Measurements from ENCODE around the gene RHOG. TPM values are rescaled to one million over a fixed set of nuclear protein-coding genes. Genes with fewer than 3 reads are reported as not detected.

Gene RHOG
- total RNA-seq (ENCODE audit: unreplicated experiment) = 6.6 TPM
- long read RNA-seq, transcript RHOG-201 (2 exons, 1,319 nt) = major isoform, 5 of 5 reads
- long read RNA-seq, partial matches to known transcripts = 0 of 5 reads
- long read RNA-seq, other reads (novel, unspliced or antisense) = 0 of 5 reads

DNA sequence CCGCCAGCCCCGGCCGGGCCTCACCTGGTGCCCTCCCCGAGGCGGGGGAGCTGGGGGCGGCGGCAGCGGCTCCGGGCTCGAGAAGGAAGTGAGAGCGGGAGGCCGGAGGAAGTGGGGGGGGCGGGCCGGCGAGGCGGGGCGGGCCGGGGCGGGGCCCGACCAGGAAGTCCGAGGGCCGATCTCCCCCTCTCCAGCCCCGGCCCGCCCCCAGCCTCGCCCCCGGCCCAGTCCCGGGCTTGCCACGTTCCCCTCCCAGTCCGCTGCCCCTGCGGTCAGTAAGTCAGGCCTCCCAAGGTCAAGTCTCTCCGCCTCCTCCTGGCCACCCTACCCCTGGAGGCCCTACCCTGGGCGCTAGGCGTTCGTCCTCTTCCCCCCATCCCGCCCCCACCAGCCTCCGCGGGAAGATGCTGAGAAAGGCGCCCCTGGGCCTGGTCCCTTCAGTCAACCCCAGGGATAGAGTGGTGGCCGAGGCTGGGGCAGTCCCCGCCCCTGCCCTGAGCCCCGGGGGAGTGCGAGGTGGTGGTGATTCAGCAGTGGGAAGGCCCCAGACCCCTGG is at the start of gene RHOG:
Gene RHOG, minus strand, starts transcription at position 90 of the 556 bp plus-strand sequence. CDS start 12,821 bp downstream, outside the sequence.
- TF ChIP-seq, protein P1, sequence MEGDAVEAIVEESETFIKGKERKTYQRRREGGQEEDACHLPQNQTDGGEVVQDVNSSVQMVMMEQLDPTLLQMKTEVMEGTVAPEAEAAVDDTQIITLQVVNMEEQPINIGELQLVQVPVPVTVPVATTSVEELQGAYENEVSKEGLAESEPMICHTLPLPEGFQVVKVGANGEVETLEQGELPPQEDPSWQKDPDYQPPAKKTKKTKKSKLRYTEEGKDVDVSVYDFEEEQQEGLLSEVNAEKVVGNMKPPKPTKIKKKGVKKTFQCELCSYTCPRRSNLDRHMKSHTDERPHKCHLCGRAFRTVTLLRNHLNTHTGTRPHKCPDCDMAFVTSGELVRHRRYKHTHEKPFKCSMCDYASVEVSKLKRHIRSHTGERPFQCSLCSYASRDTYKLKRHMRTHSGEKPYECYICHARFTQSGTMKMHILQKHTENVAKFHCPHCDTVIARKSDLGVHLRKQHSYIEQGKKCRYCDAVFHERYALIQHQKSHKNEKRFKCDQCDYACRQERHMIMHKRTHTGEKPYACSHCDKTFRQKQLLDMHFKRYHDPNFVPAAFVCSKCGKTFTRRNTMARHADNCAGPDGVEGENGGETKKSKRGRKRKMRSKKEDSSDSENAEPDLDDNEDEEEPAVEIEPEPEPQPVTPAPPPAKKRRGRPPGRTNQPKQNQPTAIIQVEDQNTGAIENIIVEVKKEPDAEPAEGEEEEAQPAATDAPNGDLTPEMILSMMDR (IDR thresholded peaks at IDR 0.05; ENCODE audit: partially characterized antibody, unreplicated experiment) = no peak

DNA sequence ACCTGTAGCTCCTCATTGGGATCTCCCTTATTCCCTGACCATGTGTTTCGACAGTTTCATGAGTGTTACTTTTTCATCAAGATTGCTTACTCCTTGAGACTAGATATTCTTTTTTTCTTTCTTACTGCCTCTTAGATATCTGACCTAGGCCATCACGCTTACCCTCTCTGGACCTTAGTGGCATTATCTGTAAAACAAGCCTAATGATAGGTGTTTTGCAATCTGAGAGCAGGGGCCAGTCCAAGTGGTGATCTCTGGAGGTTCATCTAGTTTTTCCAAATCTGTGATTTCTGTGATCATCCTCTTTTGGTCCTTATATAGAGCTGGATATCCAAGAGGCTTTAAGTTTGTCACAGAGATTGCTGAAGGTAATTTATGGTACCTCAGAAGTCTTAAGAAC is 49.3 kb upstream of the RHOG start:
- no peaks in the 10 kb centered on the region for H3K36me3 Mint-ChIP-seq (ENCODE audit: unreplicated experiment)
- DNase-seq = no peak
- TF ChIP-seq, protein P1 (IDR thresholded peaks at IDR 0.05; ENCODE audit: partially characterized antibody, unreplicated experiment) = no peak
- H3K9me3 Mint-ChIP-seq (ENCODE audit: unreplicated experiment) = no peaks in the 10 kb centered on the region
- H3K4me3 Mint-ChIP-seq (ENCODE audit: unreplicated experiment) = no peak overlapping the region
- H3K27ac Mint-ChIP-seq (ENCODE audit: unreplicated experiment) = no peak overlapping the region
- no peaks in the 10 kb centered on the region for H3K4me1 Mint-ChIP-seq (ENCODE audit: low read depth, unreplicated experiment)
- H3K27me3 Mint-ChIP-seq (ENCODE audit: unreplicated experiment) = no peaks in the 10 kb centered on the region

More for the DNA sequence above, at the start of gene RHOG:
- peak; percentile 75 for DNase-seq
- Mint-ChIP-seq H3K4me1 (ENCODE audit: low read depth, unreplicated experiment) (peaks cover 14% of the 10 kb centered on the region), H3K36me3 (ENCODE audit: unreplicated experiment) (peaks cover 6% of the 10 kb centered on the region), H3K4me3 (ENCODE audit: unreplicated experiment) (peak within 1 kb of the TSS; percentile 88), H3K9me3 (ENCODE audit: unreplicated experiment) (peaks cover 11% of the 10 kb centered on the region), H3K27me3 (ENCODE audit: unreplicated experiment) (peaks cover 12% of the 10 kb centered on the region), H3K27ac (ENCODE audit: unreplicated experiment) (peak within 1 kb of the TSS; percentile 15)

DNA sequence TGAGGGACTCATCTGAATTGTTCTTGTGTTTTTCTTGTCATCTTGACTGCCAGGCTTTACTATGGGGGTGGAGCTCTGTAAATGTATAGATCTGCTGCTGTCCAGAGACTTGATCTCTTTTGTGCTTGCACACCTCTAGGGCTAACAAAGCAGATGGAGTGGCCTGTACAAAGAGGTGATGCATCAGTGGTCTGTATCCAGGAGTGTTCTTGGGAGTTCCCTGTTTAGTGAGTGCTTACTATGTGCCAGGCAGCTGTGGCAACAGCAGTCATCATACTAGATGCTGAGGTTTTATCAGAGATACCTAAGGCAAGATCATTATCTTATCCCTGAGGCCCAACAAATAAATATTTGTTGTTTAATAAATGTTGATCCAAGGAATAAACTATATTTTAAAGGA is 48.1 kb upstream of the RHOG start:
- Mint-ChIP-seq H3K36me3 (ENCODE audit: unreplicated experiment) (no peaks in the 10 kb centered on the region), H3K4me3 (ENCODE audit: unreplicated experiment) (no peak overlapping the region), H3K27me3 (ENCODE audit: unreplicated experiment) (no peaks in the 10 kb centered on the region), H3K27ac (ENCODE audit: unreplicated experiment) (no peak overlapping the region), H3K9me3 (ENCODE audit: unreplicated experiment) (no peaks in the 10 kb centered on the region), H3K4me1 (ENCODE audit: low read depth, unreplicated experiment) (no peaks in the 10 kb centered on the region)
- TF ChIP-seq, protein P1 (IDR thresholded peaks at IDR 0.05; ENCODE audit: partially characterized antibody, unreplicated experiment) = no peak
- no peak for DNase-seq

DNA sequence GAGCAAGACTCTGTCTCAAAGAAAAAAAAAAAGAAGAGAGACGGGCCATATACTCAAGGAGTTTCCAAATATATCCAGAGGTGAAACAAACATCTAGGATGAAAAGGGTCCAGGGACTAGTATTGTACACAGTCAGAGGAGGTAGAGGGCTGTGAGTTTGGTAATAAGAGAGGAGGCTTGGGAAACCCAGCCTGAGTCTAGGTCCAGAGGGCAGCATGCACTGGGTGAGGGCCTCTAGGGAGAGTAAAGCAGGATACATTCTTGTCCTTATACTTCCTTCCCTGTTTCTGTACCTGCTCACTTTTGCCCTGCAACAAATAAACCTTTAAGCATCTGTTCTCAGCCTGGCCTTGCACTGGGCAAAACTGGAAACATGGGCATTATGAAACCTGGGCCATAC is 46.2 kb upstream of the RHOG start:
- Mint-ChIP-seq H3K27me3 (ENCODE audit: unreplicated experiment) (no peaks in the 10 kb centered on the region), H3K4me1 (ENCODE audit: low read depth, unreplicated experiment) (no peaks in the 10 kb centered on the region), H3K36me3 (ENCODE audit: unreplicated experiment) (no peaks in the 10 kb centered on the region), H3K9me3 (ENCODE audit: unreplicated experiment) (no peaks in the 10 kb centered on the region), H3K27ac (ENCODE audit: unreplicated experiment) (no peak overlapping the region), H3K4me3 (ENCODE audit: unreplicated experiment) (no peak overlapping the region)
- TF ChIP-seq, protein P1 (IDR thresholded peaks at IDR 0.05; ENCODE audit: partially characterized antibody, unreplicated experiment) = no peak
- DNase-seq = no peak

DNA sequence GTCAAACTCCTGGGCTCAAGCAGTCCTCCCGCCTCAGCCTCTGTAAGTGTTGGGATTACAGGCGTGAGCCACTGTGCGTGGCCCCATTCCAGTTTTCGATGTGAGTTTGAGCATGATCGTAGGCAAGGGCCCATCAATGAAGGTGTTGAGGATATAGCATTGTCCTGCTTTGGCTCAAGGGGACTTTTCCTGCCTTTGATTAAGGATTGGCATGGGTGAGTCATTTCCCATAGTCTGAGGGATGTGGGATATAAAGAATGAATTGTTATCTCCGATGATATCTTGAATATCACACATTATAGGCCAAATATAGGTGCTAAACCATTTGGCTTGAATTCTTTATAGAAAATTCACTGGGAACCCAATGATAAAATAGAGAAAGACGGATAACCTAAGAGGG is 45.1 kb upstream of the RHOG start:
- Mint-ChIP-seq H3K27ac (ENCODE audit: unreplicated experiment) (no peak overlapping the region), H3K4me1 (ENCODE audit: low read depth, unreplicated experiment) (no peaks in the 10 kb centered on the region), H3K4me3 (ENCODE audit: unreplicated experiment) (no peak overlapping the region), H3K36me3 (ENCODE audit: unreplicated experiment) (no peaks in the 10 kb centered on the region), H3K9me3 (ENCODE audit: unreplicated experiment) (no peaks in the 10 kb centered on the region), H3K27me3 (ENCODE audit: unreplicated experiment) (no peaks in the 10 kb centered on the region)
- TF ChIP-seq, protein P1 (IDR thresholded peaks at IDR 0.05; ENCODE audit: partially characterized antibody, unreplicated experiment) = no peak
- DNase-seq = no peak

Measured in glutamatergic neuron (in vitro differentiated cells).